GM12878 (cell line): ENCODE measurements around the gene SORCS1. TPM values are rescaled to one million over a fixed set of nuclear protein-coding genes. Genes with fewer than 3 reads are reported as not detected.

Experiments used
- ATAC-seq: fragments of 200-7000 bp; cut with Tn5 transposase; 3 replicates; pipeline ENCODE4 v1.9.1; 2020; ENCODE audit warnings: mild to moderate bottlenecking, moderate library complexity
- BruUV-seq: library from RNA; stranded (reverse); fragments of 400-500 nt; replicated peaks from 2 replicates; lab custom pipeline; 2021; lab: Mats Ljungman, UMichigan
- CTCF ChIA-PET: fragments of 300-600 bp; sonication (Branson Sonifier 250); formaldehyde crosslinking; extraction: SDS; loops from one replicate; lab custom pipeline; 2021; ENCODE audit warnings: inconsistent platforms; lab: Yijun Ruan, JAX
- POLR2A ChIA-PET: fragments of 350-600 bp; formaldehyde crosslinking; extraction: SDS; loops from one replicate; lab custom pipeline; 2021; ENCODE audit warnings: inconsistent platforms; lab: Charles Lee
- RAD21 ChIA-PET: fragments of 300-600 bp; sonication (Branson Sonifier 250); formaldehyde crosslinking; loops from one replicate; lab custom pipeline; 2023; ENCODE audit warnings: antibody characterized with exemption; ENCODE audit not compliant: unreplicated experiment; lab: Charles Lee
- SMC1A ChIA-PET: fragments of 300-600 bp; sonication (Branson Sonifier 250); formaldehyde crosslinking; loops from one replicate; lab custom pipeline; 2023; ENCODE audit not compliant: unreplicated experiment, uncharacterized antibody; lab: Charles Lee
- DNase-seq: peaks from one replicate; pipeline ENCODE4 v3.0.0-alpha.2; 2011; ENCODE audit warnings: low read depth, low spot score
- FAIRE-seq: peaks from 3 replicates; lab custom pipeline; 2011; peaks lifted over from hg19 to GRCh38; lab: Jason Lieb, UNC
- H2AFZ ChIP-seq: 2 replicates; pipeline ENCODE4 v1.6.0; 2011; ENCODE audit warnings: low read depth, low read length, control low read depth; ENCODE audit not compliant: control insufficient read depth
- H3K27ac ChIP-seq: 2 replicates; pipeline ENCODE4 v1.5.1; 2011; ENCODE audit warnings: control low read depth; ENCODE audit not compliant: control insufficient read depth, insufficient read depth
- H3K27me3 ChIP-seq, 2 experiments: replicated peaks in 1 of 2; 2 replicates each; pipeline versions ENCODE4 v1.6.0 to v1.6.1; 2011; ENCODE audit warnings: low read length in 1 of 2; ENCODE audit not compliant: control insufficient read depth in 2 of 2, insufficient read depth in 2 of 2
- H3K36me3 ChIP-seq, 2 experiments: 2 replicates each; pipeline ENCODE4 v1.5.1; 2011; ENCODE audit warnings: low read length in 1 of 2; ENCODE audit not compliant: control insufficient read depth in 2 of 2, insufficient read depth in 2 of 2
- H3K4me1 ChIP-seq: 2 replicates; pipeline ENCODE4 v1.6.1; 2011; ENCODE audit warnings: mild to moderate bottlenecking, low read length, moderate library complexity, mixed read lengths; ENCODE audit not compliant: control insufficient read depth, insufficient read depth
- H3K4me2 ChIP-seq: 2 replicates; pipeline ENCODE4 v1.6.0; 2011; ENCODE audit warnings: control low read depth; ENCODE audit not compliant: control insufficient read depth, insufficient read depth
- H3K4me3 ChIP-seq: fragments of 200-600 bp; sonication (generic); 2 replicates; pipeline ENCODE4 v1.5.1; 2016
- H3K79me2 ChIP-seq: 2 replicates; pipeline ENCODE4 v1.6.0; 2011; ENCODE audit warnings: low read length; ENCODE audit not compliant: control insufficient read depth, insufficient read depth
- H3K9ac ChIP-seq: 2 replicates; pipeline ENCODE4 v1.8.0; 2011; ENCODE audit warnings: low read length, control low read depth, mixed read lengths; ENCODE audit not compliant: control insufficient read depth, insufficient read depth
- H3K9me3 ChIP-seq: replicated peaks from 3 replicates; pipeline ENCODE4 v1.5.1; 2011; ENCODE audit warnings: mild to moderate bottlenecking, low read length; ENCODE audit not compliant: control insufficient read depth, insufficient read depth
- H4K20me1 ChIP-seq: 2 replicates; pipeline ENCODE4 v1.6.0; 2011; ENCODE audit not compliant: control insufficient read depth, insufficient read depth
- ATF7 ChIP-seq: fragments of 450-650 bp; IDR thresholded peaks from 2 replicates; pipeline ENCODE4 v1.6.1; 2016; ENCODE audit warnings: low read depth, mild to moderate bottlenecking
- CEBPB ChIP-seq, 2 experiments: fragments of 150-350 bp in 1 of 2; IDR thresholded peaks; 2 replicates each; pipeline ENCODE4 v1.6.1; 2012 to 2014; ENCODE audit warnings: low read depth in 2 of 2, low read length in 2 of 2, borderline replicate concordance in 1 of 2, inconsistent platforms in 1 of 2
- CEBPZ ChIP-seq: fragments of 150-350 bp; IDR thresholded peaks from 2 replicates; pipeline ENCODE4 v1.6.1; 2016; ENCODE audit warnings: low read depth, low read length
- HDGF ChIP-seq: fragments of 450-650 bp; IDR thresholded peaks from 2 replicates; pipeline ENCODE4 v1.6.1; 2016; ENCODE audit warnings: antibody characterized with exemption
- WGBS: methylation state at CpG from one replicate; pipeline ENCODE4 v1.1.6; 2016; ENCODE audit warnings: low lambda C conversion rate; ENCODE audit not compliant: insufficient replicate concordance, insufficient coverage; ENCODE audit errors: missing lambda C conversion rate; 5-methylcytosine and 5-hydroxymethylcytosine counted together
- in situ Hi-C: fragments of 300-500 bp; cut with MboI; formaldehyde crosslinking; loops from 9 replicates; pipeline ENCODE4 v1.14.3; 2018; ENCODE audit warnings: mixed read lengths
- intact Hi-C: fragments of 100-400 bp; cut with micrococcal nuclease; formaldehyde crosslinking; loops from one replicate; pipeline ENCODE4 v1.14.2; 2022; ENCODE audit not compliant: unreplicated experiment
- polyA plus RNA-seq, 11 experiments: library from polyadenylated mRNA; depleted of rRNA in 4 of 11; unstranded in 6 of 11; stranded (reverse) in 5 of 11; fragments of >200 nt; fragmentation: Nextera tagmentation in 4 of 11; fragmentation: Illumina TruSeq in 1 of 11; extraction: Ambion mirVana in 4 of 11; extraction: Trizol in 1 of 11; gene quantifications; 1 replicate in 1 of 11; 2 replicates in 10 of 11; pipeline versions ENCODE4 v1.2.1 to v1.2.3, GENCODE V29; 2011 to 2016; ENCODE audit warnings: inconsistent platforms in 2 of 11, missing spikeins in 2 of 11, low read depth in 1 of 11
- total RNA-seq, 4 experiments: library from RNA; depleted of rRNA in 3 of 4; stranded (reverse); fragments of >200 nt in 3 of 4; fragmentation: Illumina TruSeq in 1 of 4; extraction: Trizol in 1 of 4; gene quantifications; 2 replicates each; pipeline versions ENCODE4 v1.2.1 to v1.2.3, GENCODE V29; 2013 to 2021
- TF ChIP-seq, protein P1 (sequence below): fragments of 450-650 bp; formaldehyde crosslinking; IDR thresholded peaks from 2 replicates; pipeline ENCODE4 v1.5.0; 2022; ENCODE audit warnings: mild to moderate bottlenecking, missing genetic modification characterization

The SORCS1 gene
- total and polyA plus RNA-seq, 10 of the 15 experiments (the other 5 are each of a cell fraction or from before 2014, with no cell fraction given), result 0.02 to 9.6 (median 0.06) TPM; not detected in 3

DNA sequence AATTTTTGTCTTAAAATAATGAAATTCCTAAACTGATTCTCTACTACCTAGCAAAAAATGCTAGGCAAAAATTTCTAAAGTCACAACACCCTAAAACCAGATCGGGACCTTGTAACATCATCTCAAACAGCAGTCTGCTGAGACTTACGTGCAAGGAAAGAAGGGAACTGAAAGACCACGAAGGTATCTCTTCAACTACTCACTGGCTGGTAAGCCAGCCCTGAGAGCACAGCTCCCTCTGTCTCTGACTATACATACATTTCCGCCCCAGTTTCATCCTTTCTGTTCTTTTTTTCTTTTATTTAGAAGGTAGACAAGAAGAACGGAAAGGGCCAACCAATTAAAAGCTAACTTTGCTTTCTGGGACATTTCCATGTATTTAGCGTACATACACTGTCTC lies 15.6 kb downstream of the SORCS1 start:
- no peaks in the 10 kb centered on the region for H3K36me3 ChIP-seq
- SMC1A ChIA-PET, result interaction anchor here (1.0 kb wide), 1 partner anchor 9 kb away, joined by 3 read pairs; no protein-coding TSS in a partner anchor
- no peak for DNase-seq
- H3K9me3 ChIP-seq, result no peaks in the 10 kb centered on the region; the same call in 2 of the 3 replicates
- H3K4me1 ChIP-seq, result no peaks in the 10 kb centered on the region
- in situ Hi-C loops (no loop called here), intact Hi-C loops (no loop called here)
- no peak overlapping the region for H3K9ac ChIP-seq
- no peak for ATAC-seq
- no peak overlapping the region for H3K4me3 ChIP-seq
- no peaks in the 10 kb centered on the region for H3K27me3 ChIP-seq
- H2AFZ ChIP-seq, result no peak overlapping the region
- TF ChIP-seq CEBPZ (no peak), HDGF (no peak), ATF7 (no peak), CEBPB (IDR thresholded peaks at IDR 0.05; ENCODE audit: borderline replicate concordance in 1 of 2, low read depth in 2 of 2, low read length in 2 of 2) (no peak)
- TF ChIP-seq, protein P1, sequence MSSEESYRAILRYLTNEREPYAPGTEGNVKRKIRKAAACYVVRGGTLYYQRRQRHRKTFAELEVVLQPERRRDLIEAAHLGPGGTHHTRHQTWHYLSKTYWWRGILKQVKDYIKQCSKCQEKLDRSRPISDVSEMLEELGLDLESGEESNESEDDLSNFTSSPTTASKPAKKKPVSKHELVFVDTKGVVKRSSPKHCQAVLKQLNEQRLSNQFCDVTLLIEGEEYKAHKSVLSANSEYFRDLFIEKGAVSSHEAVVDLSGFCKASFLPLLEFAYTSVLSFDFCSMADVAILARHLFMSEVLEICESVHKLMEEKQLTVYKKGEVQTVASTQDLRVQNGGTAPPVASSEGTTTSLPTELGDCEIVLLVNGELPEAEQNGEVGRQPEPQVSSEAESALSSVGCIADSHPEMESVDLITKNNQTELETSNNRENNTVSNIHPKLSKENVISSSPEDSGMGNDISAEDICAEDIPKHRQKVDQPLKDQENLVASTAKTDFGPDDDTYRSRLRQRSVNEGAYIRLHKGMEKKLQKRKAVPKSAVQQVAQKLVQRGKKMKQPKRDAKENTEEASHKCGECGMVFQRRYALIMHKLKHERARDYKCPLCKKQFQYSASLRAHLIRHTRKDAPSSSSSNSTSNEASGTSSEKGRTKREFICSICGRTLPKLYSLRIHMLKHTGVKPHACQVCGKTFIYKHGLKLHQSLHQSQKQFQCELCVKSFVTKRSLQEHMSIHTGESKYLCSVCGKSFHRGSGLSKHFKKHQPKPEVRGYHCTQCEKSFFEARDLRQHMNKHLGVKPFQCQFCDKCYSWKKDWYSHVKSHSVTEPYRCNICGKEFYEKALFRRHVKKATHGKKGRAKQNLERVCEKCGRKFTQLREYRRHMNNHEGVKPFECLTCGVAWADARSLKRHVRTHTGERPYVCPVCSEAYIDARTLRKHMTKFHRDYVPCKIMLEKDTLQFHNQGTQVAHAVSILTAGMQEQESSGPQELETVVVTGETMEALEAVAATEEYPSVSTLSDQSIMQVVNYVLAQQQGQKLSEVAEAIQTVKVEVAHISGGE (CRISPR knock-in tag), result no peak
- BruUV-seq, result no TSS peak
- no peak for FAIRE-seq
- WGBS, result 47% methylated on average over 6 of the region's 6 CpGs
- H4K20me1 ChIP-seq, result no peaks in the 10 kb centered on the region
- H3K27ac ChIP-seq, result no peak overlapping the region
- H3K79me2 ChIP-seq, result no peaks in the 10 kb centered on the region
- POLR2A ChIA-PET, result no interaction called here
- no peak overlapping the region for H3K4me2 ChIP-seq
- CTCF ChIA-PET, result no interaction called here
- RAD21 ChIA-PET, result no interaction called here
